Effector CD4-positive, alpha-beta T cell (primary cell): ENCODE measurements around the gene SUSD2.

ENCODE experiments used
- DNase-seq: peaks from one replicate; pipeline ENCODE4 v3.0.0-alpha.2; 2020

SUSD2 gene

DNA sequence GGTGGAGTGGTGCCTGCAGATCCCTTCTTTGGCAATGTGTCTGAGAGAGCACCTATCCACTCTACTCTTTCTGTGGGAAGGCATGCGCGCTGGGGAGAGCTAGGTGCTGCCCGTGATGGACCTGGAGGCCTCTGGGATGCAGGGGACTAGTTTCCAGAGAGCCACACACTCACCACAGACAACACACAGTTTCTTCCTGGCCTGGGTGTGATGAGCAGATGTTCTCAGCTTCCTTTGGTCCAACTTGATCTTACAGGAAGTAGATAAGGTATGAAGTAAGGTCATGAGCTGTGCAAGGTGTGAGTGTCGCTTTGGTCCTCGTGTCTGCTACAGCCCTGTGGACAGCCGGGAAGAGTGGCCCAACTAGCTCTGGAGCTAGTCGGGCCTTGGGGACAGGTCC is 27.3 kb upstream of the SUSD2 start:
- DNase-seq = no peak

DNA sequence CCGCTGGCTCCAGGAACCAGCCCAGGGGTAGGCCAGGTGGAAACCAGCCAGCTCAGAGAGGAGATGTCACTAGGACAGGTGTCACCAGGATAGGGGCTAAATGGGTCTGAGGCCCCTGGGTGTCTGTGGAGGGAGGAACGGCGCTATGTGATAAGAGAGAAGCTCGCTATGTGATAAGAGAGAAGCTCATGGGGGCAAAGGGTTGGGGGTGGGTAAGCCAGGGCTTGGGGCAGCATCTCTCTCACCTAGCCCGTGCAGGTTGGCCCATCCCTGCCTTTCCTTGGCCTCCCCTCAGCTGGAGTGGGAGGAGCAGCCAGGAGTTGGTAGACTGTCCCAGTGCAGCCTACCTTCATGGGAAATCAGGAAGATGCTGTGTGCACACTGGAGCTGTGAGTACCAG is 26.5 kb upstream of the SUSD2 start:
- no peak for DNase-seq

DNA sequence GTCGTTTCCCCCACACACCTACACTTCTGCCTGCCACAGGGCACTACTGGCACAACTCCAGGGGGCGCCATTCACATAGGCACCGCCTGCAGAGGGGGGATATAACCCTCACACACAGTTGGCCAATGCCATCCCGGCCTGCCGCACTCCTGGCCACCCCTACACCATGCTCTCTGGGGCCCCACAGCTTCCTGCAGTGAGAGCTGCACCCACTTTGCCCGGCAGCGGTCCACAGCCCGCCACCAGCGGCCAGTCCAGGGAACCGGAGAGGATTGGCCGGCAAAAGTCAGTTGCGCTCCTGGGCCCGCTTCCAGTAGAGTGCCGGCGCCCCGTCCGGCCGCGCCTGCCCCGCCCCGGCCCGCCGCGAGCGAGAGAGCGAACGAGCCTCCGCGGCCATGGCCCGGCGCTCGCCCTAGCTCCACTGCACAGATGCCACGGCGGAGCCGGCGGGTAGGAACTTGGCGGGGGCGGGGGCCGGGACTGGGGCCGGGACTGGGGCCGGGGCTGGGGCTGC is 25.6 kb upstream of the SUSD2 start:
- DNase-seq = peak; percentile 33

- peak; percentile 43 for DNase-seq
These were observed 25.0 kb upstream of the SUSD2 start for GRCh38 chr22:24156141-24156912.

DNA sequence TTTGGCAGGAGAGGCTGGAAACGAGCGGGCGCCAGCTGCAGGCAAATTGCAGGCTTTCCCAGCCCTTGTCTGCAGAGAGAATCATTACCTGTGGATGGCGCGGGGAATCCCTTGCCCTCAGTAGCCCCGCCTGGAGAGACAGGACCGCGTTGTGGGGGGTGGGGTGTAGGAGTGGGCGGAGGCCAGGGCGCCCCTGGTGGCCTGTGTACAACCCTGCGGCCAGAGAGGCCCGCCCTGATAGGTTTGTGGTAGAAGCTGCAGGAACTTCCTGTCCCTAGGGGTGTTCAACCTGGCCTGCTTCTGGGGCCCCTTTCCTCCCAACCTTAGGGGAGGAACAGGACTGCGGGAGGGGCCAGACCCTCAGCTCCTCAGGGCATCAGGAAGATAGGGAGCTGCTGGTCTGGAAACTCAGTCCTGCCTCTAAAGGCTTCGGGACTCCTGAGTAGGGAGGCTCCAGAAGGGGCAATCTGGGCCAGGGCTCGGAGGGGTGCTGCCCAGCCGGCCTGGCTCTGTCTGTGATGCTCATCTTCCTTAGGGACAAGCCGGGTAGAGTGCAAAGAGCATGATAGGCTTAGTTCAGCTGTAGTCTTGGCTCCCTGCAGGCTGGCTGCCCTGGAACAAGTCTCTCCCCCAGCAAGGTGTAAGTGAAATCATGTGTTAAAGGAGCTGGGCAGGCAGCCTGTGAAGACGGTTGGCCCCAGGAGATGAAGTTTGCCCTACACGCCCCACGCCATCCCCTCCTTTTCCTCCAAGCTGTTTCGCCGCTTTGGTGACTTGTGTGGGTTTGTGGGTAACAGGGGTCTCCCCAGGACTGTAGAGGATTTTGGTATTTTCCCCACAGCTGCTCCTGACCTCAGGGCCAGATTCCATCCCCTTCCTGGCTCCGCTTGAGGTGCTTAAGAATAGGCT is 24.1 kb upstream of the SUSD2 start:
- peak; percentile 83 for DNase-seq

DNA sequence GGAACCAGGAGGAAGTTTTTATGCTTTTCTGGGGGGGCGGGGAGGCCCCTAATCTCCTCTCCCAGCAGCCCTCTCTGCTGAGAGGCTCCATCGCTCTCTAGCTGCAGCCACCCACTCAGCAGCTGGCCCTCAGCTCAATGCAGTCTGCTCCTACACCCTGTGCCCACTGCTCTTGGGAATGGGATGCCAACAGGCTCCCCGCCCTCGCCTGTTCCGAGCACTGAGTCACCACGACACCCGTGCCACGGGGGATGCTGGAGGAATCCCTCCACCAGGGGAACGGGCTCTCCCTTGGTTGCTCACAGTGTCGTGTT is 23.5 kb upstream of the SUSD2 start:
- DNase-seq = no peak

DNA sequence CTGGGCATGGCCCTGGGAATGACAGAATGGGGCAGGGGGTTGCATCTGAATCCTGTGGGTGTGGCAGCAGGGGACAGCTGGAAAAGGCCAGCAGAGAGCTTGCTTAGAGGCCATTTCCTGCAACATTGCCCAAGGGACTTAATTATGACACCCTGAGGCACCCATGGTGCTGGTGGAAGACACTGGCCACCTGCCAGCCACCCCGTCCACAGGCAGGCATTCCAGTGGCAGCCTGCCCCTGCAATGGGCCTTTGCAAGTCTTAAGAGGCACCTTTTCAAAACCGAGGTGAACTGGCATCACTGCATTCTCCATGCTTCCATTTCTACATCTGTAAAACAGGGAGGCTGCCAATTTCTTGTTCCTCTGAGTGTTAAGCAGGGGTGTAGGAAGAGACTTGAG is 21.6 kb upstream of the SUSD2 start:
- DNase-seq = no peak

GRCh38 chr22:24160546-24160945 is 20.7 kb upstream of the SUSD2 start:
- no peak for DNase-seq

DNA sequence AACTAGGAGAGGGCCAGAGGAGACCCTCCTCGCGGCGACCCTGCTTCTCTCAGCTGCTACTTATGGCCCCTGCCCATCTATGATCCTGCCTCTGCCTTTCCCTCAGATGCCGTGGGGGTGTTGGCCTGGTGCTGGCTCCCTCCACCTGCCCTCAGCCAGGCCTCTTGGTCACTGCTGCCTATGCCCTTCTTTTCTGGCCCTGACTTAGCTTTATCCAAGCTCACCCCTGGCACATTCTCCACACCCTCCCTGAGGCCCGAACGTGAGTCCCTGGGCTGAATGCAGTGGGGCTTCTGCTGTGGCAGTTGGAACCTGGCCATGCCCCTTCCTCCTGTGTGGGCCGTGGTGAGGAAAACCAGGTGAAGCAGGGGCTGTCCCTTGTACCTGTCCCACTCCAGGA is 19.8 kb upstream of the SUSD2 start:
- DNase-seq = no peak

DNA sequence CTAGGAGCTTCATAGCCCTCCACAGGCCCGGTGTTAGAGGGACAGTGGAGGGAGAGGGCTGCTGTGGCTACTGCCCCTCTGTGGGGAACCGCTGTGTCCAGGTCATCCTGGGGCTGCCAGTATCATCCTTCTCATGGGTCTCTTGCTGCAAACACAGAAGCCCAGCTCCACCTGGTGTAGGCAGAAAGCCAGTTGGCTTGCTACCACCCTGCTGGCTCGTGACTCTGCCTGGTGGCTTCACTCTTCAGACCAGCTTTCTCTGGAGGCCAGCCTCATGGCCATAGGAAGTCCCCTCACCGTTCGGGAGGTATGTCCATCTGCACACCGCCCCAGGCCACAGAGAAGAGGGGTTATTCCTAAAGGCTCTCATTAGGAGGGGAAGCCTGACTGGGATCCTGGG is 19.4 kb upstream of the SUSD2 start:
- no peak for DNase-seq

DNA sequence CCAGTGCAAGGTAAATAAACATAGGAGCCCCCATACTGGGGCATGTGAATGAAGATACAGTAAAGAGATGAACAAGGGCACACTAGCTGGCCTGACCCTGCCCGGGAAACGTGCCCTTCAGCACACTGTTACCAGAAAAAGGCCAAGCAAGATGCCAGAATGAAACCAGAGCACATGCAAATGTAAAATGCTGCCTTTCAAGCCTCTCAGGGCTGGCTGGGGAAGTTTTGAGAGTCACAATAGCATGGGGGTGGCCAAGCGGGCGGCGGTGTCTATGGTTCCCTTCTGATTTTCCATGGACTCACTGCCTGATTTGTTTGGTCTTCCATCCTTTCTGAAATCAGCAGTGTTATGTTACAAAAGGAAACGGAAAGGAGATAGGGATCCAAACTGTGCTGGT is 18.9 kb upstream of the SUSD2 start:
- no peak for DNase-seq

GRCh38 chr22:24164243-24164642 is 17.0 kb upstream of the SUSD2 start:
- no peak for DNase-seq

DNA sequence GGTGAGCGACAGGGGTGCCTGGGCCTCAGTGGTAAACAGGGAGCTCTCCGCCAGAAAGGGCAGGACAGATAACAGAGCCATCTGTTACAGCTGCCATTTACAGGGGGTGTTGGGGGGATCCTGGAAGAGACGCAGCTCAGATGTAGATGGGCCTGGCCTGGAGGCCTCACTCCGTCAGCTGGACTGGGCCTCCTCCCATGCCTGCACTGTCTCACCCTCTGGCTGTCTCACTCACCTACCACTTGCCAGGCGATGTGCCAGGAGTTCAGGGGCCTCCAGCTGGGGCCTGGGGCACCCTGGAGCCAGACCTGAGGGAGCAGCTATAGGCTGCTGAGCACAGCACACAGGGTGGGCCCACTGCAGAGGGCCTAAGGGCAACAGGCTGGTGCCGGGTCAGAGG is 16.3 kb upstream of the SUSD2 start:
- DNase-seq = no peak

DNA sequence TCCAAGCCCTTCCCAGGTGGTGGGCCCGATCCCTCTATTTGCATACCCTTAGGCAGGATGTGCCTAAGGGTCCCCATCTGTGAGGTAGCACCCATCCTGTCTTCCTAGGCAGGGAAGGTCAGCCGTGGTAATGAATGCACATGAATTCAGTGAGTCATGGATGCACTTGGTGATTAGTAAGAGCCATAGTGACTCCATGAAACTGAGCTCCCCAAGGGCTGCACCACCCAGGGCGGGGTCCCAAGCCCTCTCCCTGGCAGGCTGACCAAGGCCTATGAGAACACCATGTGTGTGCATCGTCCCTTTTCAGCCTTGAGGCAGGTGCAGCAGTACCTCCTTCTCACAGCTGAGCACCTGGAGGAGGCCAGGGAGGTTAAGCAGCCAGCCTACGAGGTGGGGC is 15.6 kb upstream of the SUSD2 start:
- no peak for DNase-seq

DNA sequence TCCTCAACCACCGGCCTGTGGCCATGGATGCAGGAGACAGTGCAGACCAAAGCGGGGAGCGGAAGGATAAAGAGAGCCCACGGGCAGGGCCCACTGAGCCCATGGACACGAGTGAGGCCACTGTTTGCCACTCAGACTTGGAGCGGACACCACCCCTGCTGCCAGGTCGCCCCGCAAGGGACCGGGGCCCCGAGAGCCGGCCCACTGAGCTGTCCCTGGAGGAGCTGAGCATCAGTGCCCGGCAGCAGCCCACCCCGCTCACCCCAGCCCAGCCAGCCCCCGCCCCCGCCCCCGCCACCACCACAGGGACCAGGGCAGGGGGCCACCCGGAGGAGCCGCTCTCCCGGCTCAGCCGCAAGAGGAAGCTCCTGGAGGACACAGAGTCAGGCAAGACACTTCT is 14.5 kb upstream of the SUSD2 start:
- no peak for DNase-seq

GRCh38 chr22:24169439-24170058 is 11.7 kb upstream of the SUSD2 start:
- DNase-seq = no peak

DNA sequence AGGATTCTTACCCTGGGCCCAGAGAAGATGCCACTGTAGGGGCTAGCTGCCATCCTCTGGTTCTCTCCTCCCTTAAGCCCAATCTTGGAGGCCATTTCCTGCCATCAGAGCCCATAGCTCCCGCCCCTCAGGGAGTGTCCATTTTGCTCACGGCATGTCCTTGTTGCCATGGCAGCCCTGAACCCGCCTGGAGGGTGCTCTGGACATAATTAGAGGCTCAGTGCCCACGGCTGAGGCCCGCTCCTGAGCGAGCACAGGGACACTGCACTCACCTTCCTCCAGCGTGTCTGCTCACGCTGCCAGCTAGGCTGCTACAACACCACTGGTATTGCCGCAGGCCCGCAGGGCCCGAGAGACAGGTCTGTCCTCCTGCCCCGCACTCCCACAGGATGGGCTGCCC is 11.1 kb upstream of the SUSD2 start:
- DNase-seq = no peak

DNA sequence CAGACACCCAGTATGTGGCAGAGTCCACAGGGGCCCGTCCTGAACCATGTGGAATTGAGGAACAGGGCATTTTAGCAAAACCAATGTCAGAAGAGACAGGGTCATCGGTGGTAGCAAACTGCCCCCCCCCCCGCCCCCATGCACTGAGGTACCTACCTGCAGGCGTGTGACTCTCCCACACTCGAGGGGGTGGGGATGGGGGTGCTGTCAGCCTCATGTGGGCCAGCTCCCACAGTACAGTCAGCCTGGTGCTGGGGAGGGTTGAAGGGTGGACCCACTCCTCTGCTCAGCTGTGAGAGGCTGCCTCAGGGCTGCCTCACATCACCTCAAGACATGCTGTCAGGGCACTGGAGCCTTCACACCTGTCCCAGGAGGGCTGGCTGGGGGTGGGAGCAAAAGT is 10.7 kb upstream of the SUSD2 start:
- no peak for DNase-seq

DNA sequence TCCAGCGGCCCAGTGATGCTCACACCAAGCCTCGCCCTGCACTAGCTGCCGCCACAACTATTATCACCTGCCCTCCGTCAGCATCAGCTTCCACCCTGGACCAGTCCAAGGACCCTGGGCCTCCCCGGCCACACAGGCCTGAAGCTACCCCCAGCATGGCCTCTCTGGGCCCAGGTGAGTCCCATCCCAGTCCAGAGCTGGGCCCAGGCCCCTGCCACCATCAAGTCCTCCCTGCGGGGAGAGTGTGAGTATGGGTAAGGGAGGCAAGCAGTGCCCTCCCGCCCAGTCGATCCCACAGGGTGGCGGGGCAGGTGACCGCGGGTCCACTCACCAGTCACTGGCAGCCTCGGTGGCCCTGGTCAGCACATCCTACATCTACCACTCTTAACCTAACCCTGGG is 9.5 kb upstream of the SUSD2 start:
- no peak for DNase-seq

DNA sequence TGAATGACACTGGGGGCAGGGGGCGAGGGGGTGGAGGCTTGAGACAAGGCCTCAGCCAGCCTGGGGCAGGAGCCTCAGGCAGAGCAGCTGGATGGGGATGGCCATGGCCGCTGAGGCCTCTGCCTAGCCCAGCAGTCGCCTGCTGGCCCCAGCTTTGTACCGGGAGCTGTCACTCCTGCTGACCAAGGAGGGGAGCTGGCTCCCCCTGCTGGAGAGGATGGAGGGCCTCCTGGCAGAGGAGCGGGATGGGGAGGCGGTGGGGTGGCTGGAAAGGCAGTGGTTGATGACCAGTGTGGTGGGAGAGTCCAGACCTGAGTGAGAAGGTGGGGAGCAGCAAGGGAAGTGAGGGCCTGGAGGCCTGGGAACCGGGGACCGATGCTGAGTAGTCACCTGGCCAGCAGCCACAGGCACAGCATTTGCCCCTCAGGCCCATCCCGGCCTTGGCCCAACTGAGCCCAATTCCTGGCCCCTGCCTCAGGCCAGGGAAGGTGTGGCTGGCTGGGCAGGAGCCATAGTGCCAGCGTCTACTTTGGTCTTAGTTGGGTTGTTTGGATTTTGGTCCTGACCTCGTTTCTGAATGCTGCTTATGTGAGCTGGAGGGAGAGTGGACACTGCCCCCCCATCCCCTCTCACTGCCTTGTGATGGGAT is 6.0 kb upstream of the SUSD2 start:
- peak; percentile 52 for DNase-seq

- DNase-seq = no peak
These were observed 5.2 kb upstream of the SUSD2 start for GRCh38 chr22:24176040-24176439.

DNA sequence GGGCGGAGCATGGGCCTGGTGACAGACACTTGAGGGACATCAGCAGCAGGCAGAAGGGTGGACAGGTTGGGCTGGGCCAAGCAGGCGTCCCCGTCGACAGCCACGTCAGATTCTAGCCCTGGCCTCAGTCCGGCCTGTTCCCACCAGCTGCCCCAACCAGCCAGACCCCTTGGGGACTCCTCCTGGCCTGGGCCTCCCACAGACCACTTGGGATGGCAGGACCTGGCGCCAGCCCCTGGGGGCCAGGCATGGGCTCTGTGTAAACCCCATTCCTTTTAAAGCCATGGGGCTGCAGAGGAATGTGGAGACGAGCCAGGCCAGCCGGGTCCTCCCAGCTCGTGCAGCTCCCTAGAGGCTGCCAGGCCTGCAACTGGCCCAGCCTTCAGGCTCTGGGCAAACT is 4.7 kb upstream of the SUSD2 start:
- DNase-seq = no peak

- DNase-seq = no peak
These were observed 4.2 kb upstream of the SUSD2 start for GRCh38 chr22:24177045-24177444.
